Duodenal mucosa (tissue), 2 donors: ENCODE measurements around the gene THOC5.
A peak's percentile ranks its signal among the peaks of the same experiment; 100 is the strongest.
"Not testable (repeated sequence)": the region's sequence is repeated elsewhere in the genome, so short reads cannot be mapped to it uniquely, and the experiment has no call there.

Experiments
- H3K27ac ChIP-seq: one replicate; pipeline ENCODE4 v1.7.0; 2013; ENCODE audit warnings: low read depth, low read length
- H3K27me3 ChIP-seq, 2 donors: one replicate each; pipeline ENCODE4 v1.7.0; 2013; ENCODE audit warnings: low read length in 2 of 2, control low read depth in 1 of 2; ENCODE audit not compliant: insufficient read depth in 2 of 2, control insufficient read depth in 1 of 2
- H3K36me3 ChIP-seq, 2 donors: one replicate each; pipeline ENCODE4 v1.7.0; 2013; ENCODE audit warnings: low read length in 2 of 2, control low read depth in 1 of 2; ENCODE audit not compliant: insufficient read depth in 2 of 2, control insufficient read depth in 1 of 2
- H3K4me1 ChIP-seq, 2 donors: one replicate each; pipeline ENCODE4 v1.7.0; 2013; ENCODE audit warnings: low read length in 2 of 2, control low read depth in 1 of 2; ENCODE audit not compliant: insufficient read depth in 2 of 2, control insufficient read depth in 1 of 2
- H3K4me3 ChIP-seq, 2 donors: one replicate each; pipeline ENCODE4 v1.7.0; 2013; ENCODE audit warnings: low read length in 2 of 2, low read depth in 1 of 2
- H3K9ac ChIP-seq, 2 donors: one replicate each; pipeline ENCODE4 v1.7.0; 2013; ENCODE audit warnings: low read length in 2 of 2, low read depth in 1 of 2
- H3K9me3 ChIP-seq, 2 donors: one replicate each; pipeline ENCODE4 v1.7.0; 2013; ENCODE audit warnings: low read length in 2 of 2, control low read depth in 1 of 2; ENCODE audit not compliant: control insufficient read depth in 1 of 2

THOC5 gene

GRCh38 chr22:29553351-29554224 lies at the start of gene THOC5:
THOC5 (minus strand) TSS chr22:29553757; CDS start chr22:29549147, 4,610 bp downstream.
- Histone ChIP-seq H3K9ac (peak within 1 kb of the TSS; percentile 56 to 72), H3K9me3 (no peaks in the 10 kb centered on the region), H3K36me3 (peaks cover 13 to 34% of the 10 kb centered on the region in 2 donors), H3K27ac (peak within 1 kb of the TSS; percentile 45), H3K27me3 (no peaks in the 10 kb centered on the region), H3K4me1 (peaks cover 3 to 16% of the 10 kb centered on the region in 2 donors), H3K4me3 (peak within 1 kb of the TSS; percentile 83 to 91)

GRCh38 chr22:29598684-29599020 lies 45.1 kb upstream of the THOC5 start:
- no peak overlapping the region for H3K27ac ChIP-seq
- H3K36me3 ChIP-seq = no peaks in the 10 kb centered on the region
- H3K9me3 ChIP-seq = no peaks in the 10 kb centered on the region
- no peaks in the 10 kb centered on the region for H3K27me3 ChIP-seq
- H3K4me1 ChIP-seq = no peaks in the 10 kb centered on the region
- H3K4me3 ChIP-seq = no peak overlapping the region
- H3K9ac ChIP-seq = no peak overlapping the region

DNA sequence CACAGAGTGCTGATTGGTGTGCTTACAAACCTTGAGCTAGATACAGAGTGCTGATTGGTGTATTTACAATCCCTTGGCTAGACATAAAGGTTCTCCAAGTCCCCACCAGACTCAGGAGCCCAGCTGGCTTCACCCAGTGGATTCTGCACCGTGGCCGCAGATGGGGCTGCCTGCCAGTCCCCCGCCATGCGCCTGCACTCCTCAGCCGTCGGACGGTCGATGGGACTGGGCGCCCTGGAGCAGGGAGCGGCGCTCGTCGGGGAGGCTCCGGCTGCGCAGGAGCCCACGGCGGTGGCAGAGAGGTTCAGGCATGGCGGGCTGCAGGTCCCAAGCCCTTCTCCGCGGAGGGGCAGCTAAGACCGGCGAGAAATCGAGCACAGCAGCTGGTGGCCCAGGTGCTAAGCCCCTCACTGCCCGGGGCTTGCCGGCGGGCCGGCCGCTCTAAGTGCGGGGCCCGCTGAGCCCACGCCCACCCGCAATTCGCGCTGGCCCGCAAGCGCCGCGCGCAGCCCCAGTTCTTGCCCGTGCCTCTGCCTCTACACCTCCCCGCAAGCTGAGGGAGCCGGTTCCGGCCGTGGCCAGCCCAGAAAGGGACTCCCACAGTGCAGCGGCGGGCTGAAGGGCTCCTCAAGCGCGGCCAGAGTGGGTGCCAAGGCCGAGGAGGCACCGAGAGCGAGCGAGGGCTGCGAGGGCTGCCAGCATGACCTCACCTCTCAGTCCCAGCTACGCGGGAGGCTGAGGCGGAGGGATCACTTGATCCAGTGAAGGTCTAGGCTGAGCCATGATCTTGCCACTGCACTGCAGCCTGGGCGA lies 44.5 kb upstream of the THOC5 start:
- H3K4me3 ChIP-seq, H3K4me1 ChIP-seq, H3K27ac ChIP-seq, H3K36me3 ChIP-seq, H3K9me3 ChIP-seq, H3K9ac ChIP-seq, H3K27me3 ChIP-seq: not testable (repeated sequence)

DNA sequence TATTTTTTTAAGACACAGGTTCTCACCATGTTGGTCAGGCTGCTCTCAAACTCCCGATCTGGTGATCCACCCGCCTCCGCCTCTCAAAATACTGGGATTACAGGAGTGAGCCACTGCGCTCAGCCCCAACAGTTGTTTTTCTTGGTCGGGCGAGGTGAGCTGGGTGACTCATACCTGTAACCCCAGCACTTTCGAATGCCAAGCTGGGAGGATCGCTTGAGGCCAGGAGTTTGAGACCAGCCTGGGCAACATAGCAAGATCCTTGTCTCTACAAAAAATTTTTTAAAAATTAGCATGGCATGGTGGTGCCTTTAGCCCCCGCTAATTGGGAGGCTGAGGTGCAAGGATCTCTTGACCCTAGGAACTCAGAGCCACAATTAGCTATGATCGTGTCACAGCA lies 42.9 kb upstream of the THOC5 start:
- no peak overlapping the region for H3K27ac ChIP-seq
- no peak overlapping the region for H3K9ac ChIP-seq
- no peaks in the 10 kb centered on the region for H3K36me3 ChIP-seq
- H3K9me3 ChIP-seq = no peaks in the 10 kb centered on the region
- H3K4me3 ChIP-seq = no peak overlapping the region
- H3K4me1 ChIP-seq = no peaks in the 10 kb centered on the region
- H3K27me3 ChIP-seq = no peaks in the 10 kb centered on the region

DNA sequence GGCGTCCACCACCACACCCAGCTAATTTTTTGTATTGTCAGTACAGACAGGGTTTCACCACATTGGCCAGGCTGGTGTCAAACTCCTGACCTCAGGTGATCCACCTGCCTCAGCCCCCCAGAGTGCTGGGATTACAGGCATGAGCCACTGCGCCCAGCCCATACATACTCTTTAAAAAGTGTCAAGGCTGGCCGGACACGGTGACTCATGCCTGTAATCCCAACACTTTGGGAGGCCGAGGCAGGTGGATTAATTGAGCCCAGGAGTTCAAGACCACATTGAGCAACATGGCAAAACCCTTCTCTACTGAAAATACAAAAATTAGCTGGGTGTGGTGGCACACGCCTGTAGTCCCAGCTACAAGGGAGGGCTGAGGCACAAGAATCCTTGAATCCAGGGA lies 40.9 kb upstream of the THOC5 start:
- not testable (repeated sequence) for H3K4me3 ChIP-seq, H3K4me1 ChIP-seq, H3K36me3 ChIP-seq, H3K9ac ChIP-seq, H3K27me3 ChIP-seq, H3K27ac ChIP-seq, H3K9me3 ChIP-seq

- Histone ChIP-seq H3K27me3 (no peaks in the 10 kb centered on the region), H3K4me1 (no peaks in the 10 kb centered on the region), H3K9me3 (no peaks in the 10 kb centered on the region), H3K27ac (no peak overlapping the region), H3K36me3 (no peaks in the 10 kb centered on the region), H3K9ac (no peak overlapping the region), H3K4me3 (no peak overlapping the region)
These were observed 40.4 kb upstream of the THOC5 start for GRCh38 chr22:29593923-29594322.

- Histone ChIP-seq H3K4me3 (no peak overlapping the region), H3K4me1 (no peaks in the 10 kb centered on the region), H3K9ac (no peak overlapping the region), H3K27ac (no peak overlapping the region), H3K27me3 (no peaks in the 10 kb centered on the region), H3K9me3 (no peaks in the 10 kb centered on the region), H3K36me3 (no peaks in the 10 kb centered on the region)
These were observed 34.6 kb upstream of the THOC5 start for GRCh38 chr22:29587938-29588699.

DNA sequence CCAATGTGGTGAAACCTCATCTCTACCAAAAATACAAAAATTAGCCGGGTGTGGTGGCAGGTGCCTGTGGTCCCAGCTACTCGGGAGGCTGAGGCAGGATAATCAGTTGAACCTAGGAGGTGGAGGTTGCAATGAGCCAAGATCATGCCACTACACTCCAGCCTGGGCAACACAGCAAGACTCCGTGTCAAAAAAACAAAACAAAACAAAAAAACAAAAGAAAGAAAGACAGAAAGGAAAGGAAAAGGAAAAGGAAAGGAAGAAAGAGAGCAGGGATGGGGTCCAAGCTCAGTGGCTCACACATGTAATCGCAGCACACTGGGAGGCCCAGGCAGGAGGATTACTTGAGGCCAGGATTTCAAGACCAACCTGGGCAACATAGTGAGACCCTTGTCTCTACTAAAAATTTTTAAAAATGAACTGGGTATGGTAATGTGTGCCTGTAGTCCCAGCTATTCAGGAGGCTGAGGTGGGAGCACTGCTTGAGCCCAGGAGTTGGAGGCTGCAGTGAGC lies 32.7 kb upstream of the THOC5 start:
- not testable (repeated sequence) for H3K27me3 ChIP-seq, H3K9ac ChIP-seq, H3K4me3 ChIP-seq, H3K9me3 ChIP-seq, H3K36me3 ChIP-seq, H3K27ac ChIP-seq, H3K4me1 ChIP-seq

DNA sequence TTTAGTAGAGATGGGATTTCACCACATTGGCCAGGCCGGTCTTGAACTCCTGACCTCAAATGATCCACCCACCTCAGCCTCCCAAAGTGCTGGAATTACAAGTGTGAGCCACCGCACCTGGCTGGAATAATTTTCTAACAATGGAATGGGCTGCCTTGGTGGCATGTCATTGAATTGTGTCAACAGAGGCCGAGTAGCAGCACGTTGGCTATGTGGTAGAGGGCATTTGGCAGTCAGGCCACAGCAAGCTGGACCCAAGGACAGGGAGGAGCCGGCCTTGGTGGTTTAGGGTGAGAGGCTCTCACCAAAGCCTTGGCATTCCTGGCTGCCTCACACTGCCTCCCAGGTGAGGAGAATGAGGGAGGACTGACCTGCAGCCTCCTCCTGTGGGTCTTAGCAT lies 31.4 kb upstream of the THOC5 start:
- no peaks in the 10 kb centered on the region for H3K27me3 ChIP-seq
- no peaks in the 10 kb centered on the region for H3K9me3 ChIP-seq
- no peak overlapping the region for H3K9ac ChIP-seq
- H3K4me3 ChIP-seq = no peak overlapping the region
- no peaks in the 10 kb centered on the region for H3K36me3 ChIP-seq
- H3K4me1 ChIP-seq = peaks cover 6 to 12% of the 10 kb centered on the region in 2 donors
- no peak overlapping the region for H3K27ac ChIP-seq

DNA sequence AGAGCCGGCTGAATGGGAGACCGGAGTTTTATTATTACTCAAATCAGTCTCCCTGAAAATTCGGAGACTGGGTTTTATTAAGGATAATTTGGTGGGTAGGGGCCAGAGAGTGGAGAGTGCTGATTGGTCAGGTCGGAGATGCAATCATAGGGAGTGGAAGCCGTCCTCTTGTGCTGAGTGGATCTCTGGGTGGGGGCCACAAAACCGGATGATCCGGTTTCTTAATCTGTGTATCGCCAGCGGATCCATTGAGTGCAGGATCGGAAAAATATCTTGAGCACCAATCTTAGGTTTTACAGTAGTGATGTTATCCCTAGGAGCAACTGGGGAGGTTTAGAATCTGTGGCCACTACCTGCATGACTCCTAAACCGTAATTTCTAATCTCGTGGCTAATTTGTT lies 28.2 kb upstream of the THOC5 start:
- Histone ChIP-seq H3K27me3 (no peaks in the 10 kb centered on the region), H3K36me3 (no peaks in the 10 kb centered on the region), H3K4me1 (peaks cover 9 to 15% of the 10 kb centered on the region in 2 donors), H3K4me3 (peak overlapping the region; percentile 77 to 79), H3K27ac (no peak overlapping the region), H3K9ac (no peak overlapping the region), H3K9me3 (no peaks in the 10 kb centered on the region)
